MM.1S (cell line): Measurements from ENCODE around the gene GCNT2.

ENCODE experiments used
- DNase-seq: peaks from one replicate; pipeline ENCODE4 v3.0.0-alpha.2; 2015
- H2AFZ ChIP-seq: fragments of 300-600 bp; sonication (generic); 2 replicates; pipeline ENCODE4 v1.6.0; 2016; ENCODE audit warnings: antibody characterized with exemption, low read length
- H3F3A ChIP-seq: fragments of 300-600 bp; sonication (generic); 2 replicates; pipeline ENCODE4 v1.6.1; 2016; ENCODE audit warnings: mild to moderate bottlenecking, antibody characterized with exemption, low read length, moderate library complexity, mixed read lengths; ENCODE audit not compliant: insufficient read depth
- H3K27ac ChIP-seq: fragments of 300-600 bp; sonication (generic); 2 replicates; pipeline ENCODE4 v1.5.1; 2016; ENCODE audit warnings: mild to moderate bottlenecking, low read length
- H3K27me3 ChIP-seq: fragments of 300-600 bp; sonication (generic); replicated peaks from 2 replicates; pipeline ENCODE4 v1.6.0; 2016; ENCODE audit warnings: low read length; ENCODE audit not compliant: insufficient read depth
- H3K36me3 ChIP-seq: fragments of 300-600 bp; sonication (generic); replicated peaks from 2 replicates; pipeline ENCODE4 v1.6.1; 2016; ENCODE audit warnings: mild to moderate bottlenecking, low read length, mixed read lengths; ENCODE audit not compliant: insufficient read depth
- H3K4me1 ChIP-seq: fragments of 300-600 bp; sonication (generic); 2 replicates; pipeline ENCODE4 v1.6.1; 2016; ENCODE audit warnings: low read length, mixed read lengths
- H3K4me2 ChIP-seq: fragments of 300-600 bp; sonication (generic); 2 replicates; pipeline ENCODE4 v1.6.0; 2016; ENCODE audit warnings: low read depth, low read length
- H3K4me3 ChIP-seq: fragments of 300-600 bp; sonication (generic); 2 replicates; pipeline ENCODE4 v1.5.1; 2016; ENCODE audit warnings: low read length, mixed read lengths
- H3K79me2 ChIP-seq: fragments of 300-600 bp; sonication (generic); 2 replicates; pipeline ENCODE4 v1.6.1; 2016; ENCODE audit warnings: mixed run types, low read length, mixed read lengths
- H3K9ac ChIP-seq: fragments of 300-600 bp; sonication (generic); 2 replicates; pipeline ENCODE4 v1.6.1; 2016; ENCODE audit warnings: low read length, mixed read lengths
- H3K9me2 ChIP-seq: fragments of 300-600 bp; sonication (generic); replicated peaks from 2 replicates; pipeline ENCODE4 v1.6.1; 2016; ENCODE audit warnings: mild to moderate bottlenecking, low read length, mixed read lengths; ENCODE audit not compliant: insufficient read depth
- H3K9me3 ChIP-seq: fragments of 300-600 bp; sonication (generic); replicated peaks from 2 replicates; pipeline ENCODE4 v1.6.1; 2016; ENCODE audit warnings: mild to moderate bottlenecking, low read length, mixed read lengths; ENCODE audit not compliant: insufficient read depth
- H4K20me1 ChIP-seq: fragments of 300-600 bp; sonication (generic); 2 replicates; pipeline ENCODE4 v1.6.1; 2016; ENCODE audit warnings: mild to moderate bottlenecking, low read length, moderate library complexity, mixed read lengths; ENCODE audit not compliant: insufficient read depth
- EZH2 ChIP-seq: fragments of 300-600 bp; sonication (generic); optimal IDR thresholded peaks from 2 replicates; pipeline ENCODE3; 2017; ENCODE audit warnings: low read depth, mild to moderate bottlenecking, antibody characterized with exemption, low read length, mixed read lengths
- EZH2phosphoT487 ChIP-seq: fragments of 300-600 bp; sonication (generic); IDR thresholded peaks from 2 replicates; pipeline ENCODE4 v1.6.1; 2018; ENCODE audit warnings: antibody characterized with exemption, low read length
- TF ChIP-seq, protein P1 (sequence below): fragments of 300-600 bp; sonication (generic); IDR thresholded peaks from 2 replicates; pipeline ENCODE4 v1.5.1; 2016; ENCODE audit warnings: antibody characterized with exemption, low read length, mixed read lengths

The GCNT2 gene

DNA sequence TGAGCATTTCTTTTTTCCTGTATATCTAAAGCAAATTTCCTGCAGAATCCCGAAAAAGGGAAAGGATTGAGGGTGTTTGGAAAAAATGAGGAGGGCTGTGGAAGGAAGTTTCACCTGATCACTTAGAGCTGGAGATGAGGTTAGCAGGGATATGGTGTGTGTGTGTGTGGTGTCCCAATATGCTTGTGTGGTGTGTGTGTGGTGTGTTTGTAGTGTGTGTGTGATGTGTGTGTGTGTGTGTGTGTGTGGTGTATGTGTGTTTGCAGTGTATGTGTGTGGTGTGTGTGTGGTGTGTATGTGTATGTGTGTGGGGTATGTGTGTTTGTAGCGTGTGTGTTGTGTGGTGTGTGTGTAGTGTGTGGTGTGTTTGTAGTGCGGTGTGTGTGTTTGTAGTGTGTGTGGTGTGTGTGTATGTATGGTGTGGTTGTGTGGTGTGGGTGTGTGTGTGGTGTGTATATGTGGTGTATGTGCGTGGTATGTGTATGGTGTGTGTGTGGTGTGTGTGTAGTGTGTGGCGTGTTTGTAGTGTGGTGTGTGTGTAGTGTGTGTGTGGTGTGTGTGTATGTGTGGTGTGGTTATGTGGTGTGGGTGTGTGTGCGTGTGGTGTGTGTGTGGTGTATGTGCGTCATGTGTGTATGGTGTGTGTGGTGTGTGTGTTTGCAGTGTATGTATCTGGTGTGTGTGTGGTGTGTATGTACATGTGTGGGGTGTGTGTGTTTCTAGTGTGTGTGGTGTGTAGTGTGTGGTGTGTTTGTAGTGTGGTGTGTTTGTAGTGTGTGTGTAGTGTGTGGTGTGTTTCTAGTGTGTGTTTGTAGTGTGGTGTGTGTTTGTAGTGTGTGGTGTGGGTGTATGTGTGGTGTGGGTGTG lies 67.6 kb downstream of the GCNT2 start:
- Histone ChIP-seq H3K27ac (no peak overlapping the region), H3K4me1 (no peaks in the 10 kb centered on the region), H3K4me2 (no peak overlapping the region), H3K36me3 (no peaks in the 10 kb centered on the region), H3K79me2 (no peaks in the 10 kb centered on the region), H3F3A (no peaks in the 10 kb centered on the region), H3K4me3 (no peak overlapping the region), H3K9me3 (no peaks in the 10 kb centered on the region), H3K9ac (no peak overlapping the region), H3K9me2 (no peaks in the 10 kb centered on the region), H3K27me3 (no peaks in the 10 kb centered on the region), H4K20me1 (no peaks in the 10 kb centered on the region), H2AFZ (no peak overlapping the region)
- TF ChIP-seq EZH2phosphoT487 = no peak
- TF ChIP-seq, protein P1, sequence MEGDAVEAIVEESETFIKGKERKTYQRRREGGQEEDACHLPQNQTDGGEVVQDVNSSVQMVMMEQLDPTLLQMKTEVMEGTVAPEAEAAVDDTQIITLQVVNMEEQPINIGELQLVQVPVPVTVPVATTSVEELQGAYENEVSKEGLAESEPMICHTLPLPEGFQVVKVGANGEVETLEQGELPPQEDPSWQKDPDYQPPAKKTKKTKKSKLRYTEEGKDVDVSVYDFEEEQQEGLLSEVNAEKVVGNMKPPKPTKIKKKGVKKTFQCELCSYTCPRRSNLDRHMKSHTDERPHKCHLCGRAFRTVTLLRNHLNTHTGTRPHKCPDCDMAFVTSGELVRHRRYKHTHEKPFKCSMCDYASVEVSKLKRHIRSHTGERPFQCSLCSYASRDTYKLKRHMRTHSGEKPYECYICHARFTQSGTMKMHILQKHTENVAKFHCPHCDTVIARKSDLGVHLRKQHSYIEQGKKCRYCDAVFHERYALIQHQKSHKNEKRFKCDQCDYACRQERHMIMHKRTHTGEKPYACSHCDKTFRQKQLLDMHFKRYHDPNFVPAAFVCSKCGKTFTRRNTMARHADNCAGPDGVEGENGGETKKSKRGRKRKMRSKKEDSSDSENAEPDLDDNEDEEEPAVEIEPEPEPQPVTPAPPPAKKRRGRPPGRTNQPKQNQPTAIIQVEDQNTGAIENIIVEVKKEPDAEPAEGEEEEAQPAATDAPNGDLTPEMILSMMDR = no peak
- TF ChIP-seq EZH2 = no peak
- DNase-seq = no peak

GRCh38 chr6:10589429-10589727 lies 68.2 kb downstream of the GCNT2 start:
- TF ChIP-seq EZH2phosphoT487 (no peak), EZH2 (no peak)
- TF ChIP-seq, protein P1 = no peak
- Histone ChIP-seq H3F3A (no peaks in the 10 kb centered on the region), H4K20me1 (no peaks in the 10 kb centered on the region), H3K4me2 (no peak overlapping the region), H3K9me3 (no peaks in the 10 kb centered on the region), H2AFZ (no peak overlapping the region), H3K9ac (no peak overlapping the region), H3K27ac (no peak overlapping the region), H3K27me3 (no peaks in the 10 kb centered on the region), H3K9me2 (no peaks in the 10 kb centered on the region), H3K79me2 (no peaks in the 10 kb centered on the region), H3K36me3 (no peaks in the 10 kb centered on the region), H3K4me1 (no peaks in the 10 kb centered on the region), H3K4me3 (no peak overlapping the region)
- no peak for DNase-seq

GRCh38 chr6:10589983-10590382 lies 68.8 kb downstream of the GCNT2 start:
- Histone ChIP-seq H3F3A (no peaks in the 10 kb centered on the region), H3K79me2 (no peaks in the 10 kb centered on the region), H3K4me1 (no peaks in the 10 kb centered on the region), H3K27ac (no peak overlapping the region), H4K20me1 (no peaks in the 10 kb centered on the region), H3K27me3 (no peaks in the 10 kb centered on the region), H2AFZ (no peak overlapping the region), H3K4me2 (no peak overlapping the region), H3K9me2 (no peaks in the 10 kb centered on the region), H3K4me3 (no peak overlapping the region), H3K36me3 (no peaks in the 10 kb centered on the region), H3K9ac (no peak overlapping the region), H3K9me3 (no peaks in the 10 kb centered on the region)
- DNase-seq = no peak
- TF ChIP-seq EZH2 = no peak
- TF ChIP-seq, protein P1 = no peak
- TF ChIP-seq EZH2phosphoT487 = no peak
